OCI-LY1 (cell line): Measurements from ENCODE around the gene MROH9.

Source experiments
- H2AFZ ChIP-seq: fragments of 200-600 bp; sonication (generic), shearing (Covaris generic); 2 replicates; pipeline ENCODE4 v1.6.0; 2014; ENCODE audit warnings: antibody characterized with exemption, mild to moderate bottlenecking, low read length
- H3F3A ChIP-seq: fragments of 200-600 bp; sonication (generic), shearing (Covaris generic); 2 replicates; pipeline ENCODE4 v1.6.0; 2014; ENCODE audit warnings: mild to moderate bottlenecking, antibody characterized with exemption, low read length, moderate library complexity; ENCODE audit not compliant: insufficient read depth
- H3K27ac ChIP-seq: fragments of 200-600 bp; sonication (generic); 2 replicates; pipeline ENCODE4 v1.5.1; 2014; ENCODE audit warnings: low read length, mixed run types, mild to moderate bottlenecking, low read depth; ENCODE audit not compliant: poor library complexity, severe bottlenecking
- H3K27me3 ChIP-seq: fragments of 200-600 bp; sonication (generic); 2 replicates; pipeline ENCODE4 v1.6.0; 2014; ENCODE audit warnings: antibody characterized with exemption, mild to moderate bottlenecking, low read length, moderate library complexity; ENCODE audit not compliant: insufficient read depth
- H3K36me3 ChIP-seq: fragments of 200-600 bp; sonication (generic); 2 replicates; pipeline ENCODE4 v1.6.1; 2014; ENCODE audit warnings: mild to moderate bottlenecking, antibody characterized with exemption, low read length, moderate library complexity, mixed read lengths; ENCODE audit not compliant: insufficient read depth
- H3K4me1 ChIP-seq: fragments of 200-600 bp; sonication (generic); 2 replicates; pipeline ENCODE4 v1.5.1; 2014; ENCODE audit warnings: mild to moderate bottlenecking, low read length, moderate library complexity; ENCODE audit not compliant: insufficient read depth, severe bottlenecking
- H3K4me2 ChIP-seq: fragments of 200-600 bp; sonication (generic), shearing (Covaris generic); 2 replicates; pipeline ENCODE4 v1.6.1; 2014; ENCODE audit warnings: low read length
- H3K4me3 ChIP-seq: fragments of 200-600 bp; sonication (generic); 2 replicates; pipeline ENCODE4 v1.5.1; 2014; ENCODE audit warnings: low read length, low read depth, mild to moderate bottlenecking, mixed read lengths; ENCODE audit not compliant: poor library complexity, severe bottlenecking
- H3K79me2 ChIP-seq: fragments of 200-600 bp; shearing (Covaris generic); 2 replicates; pipeline ENCODE4 v1.6.1; 2016; ENCODE audit warnings: mixed run types, low read length, mixed read lengths; ENCODE audit not compliant: insufficient read depth
- H3K9ac ChIP-seq: fragments of 200-600 bp; sonication (generic), shearing (Covaris generic); 2 replicates; pipeline ENCODE4 v1.6.1; 2014; ENCODE audit warnings: mild to moderate bottlenecking, low read length, mixed read lengths
- H3K9me2 ChIP-seq: fragments of 200-600 bp; sonication (generic), shearing (Covaris generic); 2 replicates; pipeline ENCODE4 v1.6.1; 2014; ENCODE audit warnings: low read depth, mild to moderate bottlenecking, low read length, mixed read lengths
- H3K9me3 ChIP-seq: fragments of 200-600 bp; shearing (Covaris generic); 2 replicates; pipeline ENCODE4 v1.6.1; 2014; ENCODE audit warnings: low read length, mixed read lengths
- H4K20me1 ChIP-seq: fragments of 200-600 bp; sonication (generic), shearing (Covaris generic); 2 replicates; pipeline ENCODE4 v1.6.0; 2016; ENCODE audit warnings: mild to moderate bottlenecking, low read length; ENCODE audit not compliant: insufficient read depth
- EZH2 ChIP-seq: fragments of 200-600 bp; sonication (generic), shearing (Covaris generic); IDR thresholded peaks from 2 replicates; pipeline ENCODE4 v1.8.0; 2017; ENCODE audit warnings: borderline replicate concordance, mixed run types, mild to moderate bottlenecking, antibody characterized with exemption, low read length, moderate library complexity, mixed read lengths
- TF ChIP-seq, protein P1 (sequence below): fragments of 200-600 bp; sonication (generic), shearing (Covaris generic); IDR thresholded peaks from 2 replicates; pipeline ENCODE4 v1.5.1; 2017; ENCODE audit warnings: mild to moderate bottlenecking, antibody characterized with exemption, low read length, moderate library complexity, mixed read lengths

MROH9 gene

GRCh38 chr1:170978371-170978910, 43.1 kb downstream of the MROH9 start:
- H3K4me1 ChIP-seq: no peaks in the 10 kb centered on the region
- H3K9ac ChIP-seq: no peak overlapping the region
- H2AFZ ChIP-seq: no peak overlapping the region
- H3K27ac ChIP-seq: no peak overlapping the region
- H3K9me3 ChIP-seq: no peaks in the 10 kb centered on the region
- TF ChIP-seq EZH2: no peak
- TF ChIP-seq, protein P1, sequence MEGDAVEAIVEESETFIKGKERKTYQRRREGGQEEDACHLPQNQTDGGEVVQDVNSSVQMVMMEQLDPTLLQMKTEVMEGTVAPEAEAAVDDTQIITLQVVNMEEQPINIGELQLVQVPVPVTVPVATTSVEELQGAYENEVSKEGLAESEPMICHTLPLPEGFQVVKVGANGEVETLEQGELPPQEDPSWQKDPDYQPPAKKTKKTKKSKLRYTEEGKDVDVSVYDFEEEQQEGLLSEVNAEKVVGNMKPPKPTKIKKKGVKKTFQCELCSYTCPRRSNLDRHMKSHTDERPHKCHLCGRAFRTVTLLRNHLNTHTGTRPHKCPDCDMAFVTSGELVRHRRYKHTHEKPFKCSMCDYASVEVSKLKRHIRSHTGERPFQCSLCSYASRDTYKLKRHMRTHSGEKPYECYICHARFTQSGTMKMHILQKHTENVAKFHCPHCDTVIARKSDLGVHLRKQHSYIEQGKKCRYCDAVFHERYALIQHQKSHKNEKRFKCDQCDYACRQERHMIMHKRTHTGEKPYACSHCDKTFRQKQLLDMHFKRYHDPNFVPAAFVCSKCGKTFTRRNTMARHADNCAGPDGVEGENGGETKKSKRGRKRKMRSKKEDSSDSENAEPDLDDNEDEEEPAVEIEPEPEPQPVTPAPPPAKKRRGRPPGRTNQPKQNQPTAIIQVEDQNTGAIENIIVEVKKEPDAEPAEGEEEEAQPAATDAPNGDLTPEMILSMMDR: no peak
- no peaks in the 10 kb centered on the region for H3K9me2 ChIP-seq
- no peak overlapping the region for H3K4me3 ChIP-seq
- H3K79me2 ChIP-seq: no peaks in the 10 kb centered on the region
- H3K36me3 ChIP-seq: no peaks in the 10 kb centered on the region
- no peaks in the 10 kb centered on the region for H3F3A ChIP-seq
- H4K20me1 ChIP-seq: no peaks in the 10 kb centered on the region
- no peak overlapping the region for H3K4me2 ChIP-seq
- H3K27me3 ChIP-seq: no peaks in the 10 kb centered on the region

DNA sequence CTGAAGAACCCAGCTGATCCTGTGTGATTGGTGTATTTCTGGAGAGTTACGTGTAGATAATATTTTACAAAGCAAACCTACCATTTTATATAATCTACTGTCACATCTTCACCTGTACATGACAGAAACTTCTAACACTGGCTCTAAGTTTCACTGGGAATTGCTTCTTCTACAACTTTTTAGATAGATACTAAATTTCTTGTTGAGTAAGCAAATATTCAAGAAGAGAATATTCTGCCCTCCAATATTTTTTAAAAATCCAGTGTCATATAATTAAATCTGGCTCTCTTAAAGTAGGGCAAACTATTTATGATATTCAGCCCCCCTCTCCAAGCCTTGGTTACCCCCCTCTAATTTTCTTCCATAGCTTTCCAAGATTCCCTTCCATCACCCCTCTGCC, 50.1 kb downstream of the MROH9 start:
- H2AFZ ChIP-seq: no peak overlapping the region
- no peak overlapping the region for H3K9ac ChIP-seq
- no peak overlapping the region for H3K27ac ChIP-seq
- no peaks in the 10 kb centered on the region for H3K4me1 ChIP-seq
- no peaks in the 10 kb centered on the region for H4K20me1 ChIP-seq
- H3K9me3 ChIP-seq: no peaks in the 10 kb centered on the region
- H3K9me2 ChIP-seq: no peaks in the 10 kb centered on the region
- no peaks in the 10 kb centered on the region for H3K27me3 ChIP-seq
- H3K36me3 ChIP-seq: no peaks in the 10 kb centered on the region
- no peaks in the 10 kb centered on the region for H3F3A ChIP-seq
- H3K4me3 ChIP-seq: no peak overlapping the region
- no peak overlapping the region for H3K4me2 ChIP-seq
- no peaks in the 10 kb centered on the region for H3K79me2 ChIP-seq
- TF ChIP-seq, protein P1: no peak
- TF ChIP-seq EZH2: no peak

GRCh38 chr1:170986901-170987300, 51.6 kb downstream of the MROH9 start:
- Histone ChIP-seq H3K4me1 (no peaks in the 10 kb centered on the region), H3K79me2 (no peaks in the 10 kb centered on the region), H4K20me1 (no peaks in the 10 kb centered on the region), H3K27ac (no peak overlapping the region), H2AFZ (no peak overlapping the region), H3K27me3 (no peaks in the 10 kb centered on the region), H3F3A (no peaks in the 10 kb centered on the region), H3K4me2 (no peak overlapping the region), H3K4me3 (no peak overlapping the region), H3K9me3 (no peaks in the 10 kb centered on the region), H3K9ac (no peak overlapping the region), H3K9me2 (no peaks in the 10 kb centered on the region), H3K36me3 (no peaks in the 10 kb centered on the region)
- TF ChIP-seq EZH2: no peak
- TF ChIP-seq, protein P1: no peak
